ENCODE results near the gene ALG1L2. TPM values are rescaled to one million over a fixed set of nuclear protein-coding genes. Genes with fewer than 3 reads are reported as not detected.
"Not testable (repeated sequence)": the region's sequence is repeated elsewhere in the genome, so short reads cannot be mapped to it uniquely, and the experiment has no call there.

Gene ALG1L2
- polyA plus RNA-seq, 3 donors = not detected

DNA sequence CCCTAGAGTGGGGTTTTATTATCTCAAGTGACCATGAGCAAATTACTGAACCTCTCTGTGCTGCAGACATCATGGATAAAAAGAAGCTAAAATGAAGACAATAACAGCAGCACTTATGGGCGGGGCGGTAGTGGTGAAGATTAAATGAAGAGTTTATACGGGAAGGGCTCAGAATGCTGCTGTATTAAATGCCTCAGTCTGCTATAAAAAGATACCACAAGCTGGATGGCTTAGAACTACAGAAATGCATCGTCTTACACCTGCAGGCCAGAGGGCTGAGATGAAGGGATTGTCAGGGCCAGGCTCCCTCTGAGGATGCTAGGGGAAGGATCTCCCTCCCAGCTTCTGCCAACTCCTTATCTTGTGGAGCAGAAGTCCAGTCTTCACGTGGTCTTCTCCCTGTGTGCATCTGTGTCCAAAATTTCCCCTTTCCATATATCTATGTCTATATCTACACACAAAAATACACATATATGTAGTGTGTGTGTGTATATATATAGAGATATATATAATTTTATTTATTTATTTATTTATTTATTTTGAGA lies 2.9 kb downstream of the ALG1L2 start:
- intact Hi-C loops (cut with micrococcal nuclease) = no loop called here
- no peaks in the 10 kb centered on the region for H3K27me3 ChIP-seq (ENCODE audit: control insufficient read depth in 2 of 2, insufficient read depth in 2 of 2, low read length in 2 of 2)
- no peak overlapping the region for H3K4me3 ChIP-seq (replicated peaks in 1 of 3; ENCODE audit: low read depth in 2 of 3, low read length in 3 of 3)
- DNase-seq = no peak
- Mint-ChIP-seq H3K36me3 (no peaks in the 10 kb centered on the region), H3K4me1 (peaks cover 27% of the 10 kb centered on the region), H3K27me3 (ENCODE audit: low read depth in 3 of 3) (peaks cover 8 to 22% (median 11%) of the 10 kb centered on the region in 3 donors), H3K9me3 (peaks cover 1 to 9% (median 7%) of the 10 kb centered on the region in 7 donors), H3K27ac (no peak overlapping the region), H3K4me3 (no peak overlapping the region)
- TF ChIP-seq, protein P1, sequence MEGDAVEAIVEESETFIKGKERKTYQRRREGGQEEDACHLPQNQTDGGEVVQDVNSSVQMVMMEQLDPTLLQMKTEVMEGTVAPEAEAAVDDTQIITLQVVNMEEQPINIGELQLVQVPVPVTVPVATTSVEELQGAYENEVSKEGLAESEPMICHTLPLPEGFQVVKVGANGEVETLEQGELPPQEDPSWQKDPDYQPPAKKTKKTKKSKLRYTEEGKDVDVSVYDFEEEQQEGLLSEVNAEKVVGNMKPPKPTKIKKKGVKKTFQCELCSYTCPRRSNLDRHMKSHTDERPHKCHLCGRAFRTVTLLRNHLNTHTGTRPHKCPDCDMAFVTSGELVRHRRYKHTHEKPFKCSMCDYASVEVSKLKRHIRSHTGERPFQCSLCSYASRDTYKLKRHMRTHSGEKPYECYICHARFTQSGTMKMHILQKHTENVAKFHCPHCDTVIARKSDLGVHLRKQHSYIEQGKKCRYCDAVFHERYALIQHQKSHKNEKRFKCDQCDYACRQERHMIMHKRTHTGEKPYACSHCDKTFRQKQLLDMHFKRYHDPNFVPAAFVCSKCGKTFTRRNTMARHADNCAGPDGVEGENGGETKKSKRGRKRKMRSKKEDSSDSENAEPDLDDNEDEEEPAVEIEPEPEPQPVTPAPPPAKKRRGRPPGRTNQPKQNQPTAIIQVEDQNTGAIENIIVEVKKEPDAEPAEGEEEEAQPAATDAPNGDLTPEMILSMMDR (IDR thresholded peaks at IDR 0.05) = no peak
- no peak overlapping the region for H3K27ac ChIP-seq (ENCODE audit: low read depth in 1 of 2, low read length in 2 of 2)
- no peaks in the 10 kb centered on the region for H4K20me1 ChIP-seq (ENCODE audit: insufficient read depth, low read length)
- H3K9me3 ChIP-seq (replicated peaks in 1 of 2; ENCODE audit: control insufficient read depth in 1 of 2, insufficient read depth in 1 of 2, low read length in 2 of 2) = no peaks in the 10 kb centered on the region
- H3K4me1 ChIP-seq (ENCODE audit: control insufficient read depth in 1 of 2, insufficient read depth in 2 of 2, low read length in 2 of 2) = peaks cover 0 to 7% of the 10 kb centered on the region in 2 donors
- whole genome bisulfite sequencing (ENCODE audit: insufficient coverage) = no CpG with 5 or more reads among the region's 5 CpGs
- H3K9ac ChIP-seq (ENCODE audit: insufficient read depth, low read length, poor library complexity, severe bottlenecking) = no peak overlapping the region
- no peak overlapping the region for H2AFZ ChIP-seq (ENCODE audit: insufficient read depth, low read depth, low read length, poor library complexity, severe bottlenecking)
- H3K36me3 ChIP-seq (replicated peaks in 1 of 2; ENCODE audit: control insufficient read depth in 1 of 2, insufficient read depth in 2 of 2, low read length in 2 of 2) = no peaks in the 10 kb centered on the region
- H3K79me2 ChIP-seq (ENCODE audit: insufficient read depth, low read length) = no peaks in the 10 kb centered on the region
- no peak overlapping the region for H3K4me2 ChIP-seq (replicated peaks; ENCODE audit: extremely low read depth, low read length, poor library complexity, severe bottlenecking)

DNA sequence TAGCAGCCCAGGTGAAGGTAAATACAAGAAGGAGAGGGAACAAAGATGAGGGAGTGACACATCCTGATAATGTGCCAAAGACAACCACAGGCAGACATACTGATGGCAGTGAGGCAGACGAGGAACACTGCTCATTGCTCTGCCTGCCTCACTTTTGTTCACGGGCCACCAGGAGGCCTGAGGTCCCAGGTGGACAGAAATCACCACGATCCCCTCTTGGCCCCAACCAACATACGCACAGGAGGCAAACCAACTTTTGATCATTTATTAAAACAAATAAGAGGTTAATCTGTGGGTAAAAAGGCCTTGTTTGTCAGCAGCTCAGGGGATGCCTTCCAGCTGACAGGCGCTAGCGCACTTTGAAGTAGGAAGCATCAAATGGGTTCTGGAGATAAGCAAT lies 4.2 kb downstream of the ALG1L2 start:
- no peak overlapping the region for H3K4me3 Mint-ChIP-seq
- peaks cover 27% of the 10 kb centered on the region for H3K4me1 Mint-ChIP-seq
- WGBS (ENCODE audit: insufficient coverage) = 42% methylated on average over 4 of the region's 6 CpGs

DNA sequence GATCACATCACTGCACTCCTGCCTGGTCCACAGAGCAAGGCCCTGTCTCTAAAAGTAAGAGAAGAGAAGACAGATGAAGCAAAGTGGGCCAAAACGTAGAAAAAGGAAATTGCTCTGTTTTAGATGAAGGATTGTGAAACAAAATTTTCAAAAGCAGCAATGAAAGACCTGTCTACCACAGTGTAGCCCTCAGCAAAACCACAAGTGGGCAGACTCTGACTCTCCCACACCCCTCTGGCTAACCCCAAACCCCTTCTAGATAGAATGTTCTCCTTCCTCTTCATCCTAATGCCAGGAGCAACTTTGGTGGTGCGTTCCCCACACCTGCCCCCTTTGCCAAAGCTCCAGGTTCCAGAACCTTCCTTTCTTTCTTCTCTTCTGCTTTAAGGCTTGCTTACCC lies 5.0 kb downstream of the ALG1L2 start:
- H3K4me2 ChIP-seq (replicated peaks; ENCODE audit: extremely low read depth, low read length, poor library complexity, severe bottlenecking); intact Hi-C loops (cut with micrococcal nuclease); H3K4me1 ChIP-seq (ENCODE audit: control insufficient read depth in 1 of 2, insufficient read depth in 2 of 2, low read length in 2 of 2); H3K36me3 Mint-ChIP-seq; H3K9me3 ChIP-seq (replicated peaks in 1 of 2; ENCODE audit: control insufficient read depth in 1 of 2, insufficient read depth in 1 of 2, low read length in 2 of 2); DNase-seq; H3K36me3 ChIP-seq (replicated peaks in 1 of 2; ENCODE audit: control insufficient read depth in 1 of 2, insufficient read depth in 2 of 2, low read length in 2 of 2); H4K20me1 ChIP-seq (ENCODE audit: insufficient read depth, low read length); H2AFZ ChIP-seq (ENCODE audit: insufficient read depth, low read depth, low read length, poor library complexity, severe bottlenecking); H3K9me3 Mint-ChIP-seq; H3K27ac ChIP-seq (ENCODE audit: low read depth in 1 of 2, low read length in 2 of 2); H3K79me2 ChIP-seq (ENCODE audit: insufficient read depth, low read length); H3K27me3 ChIP-seq (ENCODE audit: control insufficient read depth in 2 of 2, insufficient read depth in 2 of 2, low read length in 2 of 2); H3K4me3 ChIP-seq (replicated peaks in 1 of 3; ENCODE audit: low read depth in 2 of 3, low read length in 3 of 3); H3K4me3 Mint-ChIP-seq; H3K9ac ChIP-seq (ENCODE audit: insufficient read depth, low read length, poor library complexity, severe bottlenecking): not testable (repeated sequence)
- no CpG with 5 or more reads among the region's 2 CpGs for WGBS (ENCODE audit: insufficient coverage)
- Mint-ChIP-seq H3K4me1 (peaks cover 22% of the 10 kb centered on the region), H3K27ac (peak overlapping the region in 1 of 7 donors; percentile 54), H3K27me3 (ENCODE audit: low read depth in 3 of 3) (peaks cover 3 to 12% (median 10%) of the 10 kb centered on the region in 3 donors)

More for the DNA sequence above, 4.2 kb downstream of the ALG1L2 start:
- Histone ChIP-seq H3K4me1 (ENCODE audit: control insufficient read depth in 1 of 2, insufficient read depth in 2 of 2, low read length in 2 of 2) (peaks cover 0 to 7% of the 10 kb centered on the region in 2 donors), H3K27ac (ENCODE audit: low read depth in 1 of 2, low read length in 2 of 2) (no peak overlapping the region), H3K9ac (ENCODE audit: insufficient read depth, low read length, poor library complexity, severe bottlenecking) (no peak overlapping the region), H3K4me3 (replicated peaks in 1 of 3; ENCODE audit: low read depth in 2 of 3, low read length in 3 of 3) (no peak overlapping the region), H3K36me3 (replicated peaks in 1 of 2; ENCODE audit: control insufficient read depth in 1 of 2, insufficient read depth in 2 of 2, low read length in 2 of 2) (no peaks in the 10 kb centered on the region), H4K20me1 (ENCODE audit: insufficient read depth, low read length) (no peaks in the 10 kb centered on the region), H3K79me2 (ENCODE audit: insufficient read depth, low read length) (no peaks in the 10 kb centered on the region), H2AFZ (ENCODE audit: insufficient read depth, low read depth, low read length, poor library complexity, severe bottlenecking) (no peak overlapping the region), H3K9me3 (replicated peaks in 1 of 2; ENCODE audit: control insufficient read depth in 1 of 2, insufficient read depth in 1 of 2, low read length in 2 of 2) (no peaks in the 10 kb centered on the region), H3K27me3 (ENCODE audit: control insufficient read depth in 2 of 2, insufficient read depth in 2 of 2, low read length in 2 of 2) (no peaks in the 10 kb centered on the region), H3K4me2 (replicated peaks; ENCODE audit: extremely low read depth, low read length, poor library complexity, severe bottlenecking) (no peak overlapping the region)
- intact Hi-C loops (cut with micrococcal nuclease) = no loop called here
- no peak for DNase-seq
- TF ChIP-seq, protein P1 (IDR thresholded peaks at IDR 0.05) = no peak
- H3K9me3 Mint-ChIP-seq = peaks cover 1 to 9% (median 7%) of the 10 kb centered on the region in 7 donors
- H3K27ac Mint-ChIP-seq = no peak overlapping the region
- peaks cover 10 to 17% (median 11%) of the 10 kb centered on the region in 3 donors for H3K27me3 Mint-ChIP-seq (ENCODE audit: low read depth in 3 of 3)
- no peaks in the 10 kb centered on the region for H3K36me3 Mint-ChIP-seq
